ENCODE measurements around the gene TRIML1.

The TRIML1 gene

DNA sequence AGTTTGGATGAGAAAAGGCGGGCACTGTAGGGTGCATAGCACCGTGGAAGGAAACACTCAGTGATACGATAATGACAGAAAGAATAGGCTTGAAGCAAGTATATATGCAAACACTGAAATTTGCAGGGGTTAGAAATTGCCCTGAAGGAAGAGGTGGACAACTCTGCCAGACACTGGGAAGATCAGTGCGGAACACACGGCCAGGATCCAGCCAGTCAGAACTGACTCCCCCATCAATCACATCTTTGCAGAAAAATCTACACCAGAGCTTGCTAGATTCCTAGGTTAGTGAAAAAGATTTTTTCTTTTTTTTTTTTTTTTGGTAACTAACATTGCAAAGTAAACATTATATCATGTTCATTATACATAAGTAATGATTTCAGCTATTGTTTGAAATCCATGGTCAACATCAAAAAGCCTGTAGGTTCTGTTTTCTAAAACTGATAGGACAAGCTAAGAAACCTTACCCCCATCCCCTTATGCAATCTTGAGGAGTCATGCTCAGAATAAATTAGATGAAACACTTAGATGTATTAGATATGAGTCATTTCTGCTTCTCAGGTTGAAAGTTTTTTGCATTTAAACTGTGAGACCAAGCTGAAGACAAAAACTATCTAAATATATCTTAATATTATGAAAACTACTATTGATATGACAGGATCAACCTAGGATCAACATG lies 38.9 kb downstream of the TRIML1 start:
- H2BK15ac ChIP-seq (ENCODE audit: low read length): no peak overlapping the region
- H3K23ac ChIP-seq (ENCODE audit: low read depth, low read length, poor library complexity): no peak overlapping the region
- H3K27me3 ChIP-seq (ENCODE audit: control insufficient read depth in 3 of 3, insufficient read depth in 3 of 3, low read depth in 1 of 3, low read length in 3 of 3): no peaks in the 10 kb centered on the region
- no peak for DNase-seq (ENCODE audit: low spot score)
- H4K91ac ChIP-seq (ENCODE audit: low read depth, low read length, poor library complexity): no peak overlapping the region
- no peak overlapping the region for H3K4me2 ChIP-seq (ENCODE audit: insufficient read depth, low read length, poor library complexity, severe bottlenecking)
- no peak overlapping the region for H3K4me3 ChIP-seq (ENCODE audit: low read length in 2 of 2)
- peaks cover 0 to 2% of the 10 kb centered on the region in 2 donors for H3K9me3 ChIP-seq (replicated peaks in 1 of 2; ENCODE audit: control insufficient read depth in 2 of 2, insufficient read depth in 1 of 2, low read depth in 1 of 2, low read length in 2 of 2)
- no CpG with 5 or more reads among the region's 5 CpGs for WGBS, 2 donors (ENCODE audit: extremely low coverage in 2 of 2, insufficient read length in 2 of 2, insufficient replicate concordance in 1 of 2)
- H3K18ac ChIP-seq (ENCODE audit: low read length): no peak overlapping the region
- H3K79me1 ChIP-seq (ENCODE audit: low read depth, low read length): no peaks in the 10 kb centered on the region
- H2AK5ac ChIP-seq (ENCODE audit: low read depth, low read length): no peak overlapping the region
- no peak overlapping the region for H3K14ac ChIP-seq (ENCODE audit: low read length)
- no peak overlapping the region for H3K9ac ChIP-seq (ENCODE audit: low read depth, low read length, poor library complexity)
- no peak overlapping the region for H2BK5ac ChIP-seq (ENCODE audit: low read length)
- H2AFZ ChIP-seq (ENCODE audit: low read length): no peak overlapping the region
- H3K36me3 ChIP-seq (replicated peaks in 1 of 2; ENCODE audit: control insufficient read depth in 2 of 2, insufficient read depth in 2 of 2, low read length in 2 of 2): no peaks in the 10 kb centered on the region
- H3K4me1 ChIP-seq (ENCODE audit: control insufficient read depth in 2 of 2, insufficient read depth in 1 of 2, low read depth in 1 of 2, low read length in 2 of 2): no peaks in the 10 kb centered on the region
- no peak overlapping the region for H2BK120ac ChIP-seq (ENCODE audit: low read depth, low read length)
- no peak overlapping the region for H4K8ac ChIP-seq (ENCODE audit: low read depth, low read length)
- no peak overlapping the region for H2BK12ac ChIP-seq (ENCODE audit: low read length)
- H3K4ac ChIP-seq (ENCODE audit: low read length): no peak overlapping the region
- H3K27ac ChIP-seq (replicated peaks; ENCODE audit: low read length): no peak overlapping the region

DNA sequence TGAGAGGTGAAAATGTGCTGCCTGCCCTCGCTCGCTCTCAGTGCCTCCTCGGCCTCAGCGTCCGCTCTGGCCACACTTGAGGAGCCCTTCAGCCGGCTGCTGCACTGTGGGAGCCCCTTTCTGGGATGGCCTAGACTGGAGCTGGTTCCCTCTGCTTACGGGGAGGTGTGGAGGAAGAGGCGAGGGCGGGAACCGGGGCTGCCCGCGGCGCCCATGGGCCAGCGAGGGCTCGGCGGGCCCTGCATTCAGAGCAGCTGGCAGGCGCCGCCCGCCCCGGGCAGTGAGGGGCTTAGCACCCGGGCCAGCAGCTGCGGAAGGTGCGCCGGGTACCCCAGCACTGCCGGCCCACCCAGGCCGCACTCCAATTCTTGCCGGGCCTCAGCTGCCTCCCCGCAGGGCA lies 39.6 kb downstream of the TRIML1 start:
- Histone ChIP-seq H3K36me3 (replicated peaks in 1 of 2; ENCODE audit: control insufficient read depth in 2 of 2, insufficient read depth in 2 of 2, low read length in 2 of 2) (no peaks in the 10 kb centered on the region), H2BK120ac (ENCODE audit: low read depth, low read length) (no peak overlapping the region), H2AFZ (ENCODE audit: low read length) (no peak overlapping the region), H3K9me3 (replicated peaks in 1 of 2; ENCODE audit: control insufficient read depth in 2 of 2, insufficient read depth in 1 of 2, low read depth in 1 of 2, low read length in 2 of 2) (peaks cover 0 to 2% of the 10 kb centered on the region in 2 donors), H4K8ac (ENCODE audit: low read depth, low read length) (no peak overlapping the region), H3K79me1 (ENCODE audit: low read depth, low read length) (no peaks in the 10 kb centered on the region), H2AK5ac (ENCODE audit: low read depth, low read length) (no peak overlapping the region), H3K18ac (ENCODE audit: low read length) (no peak overlapping the region), H3K4me3 (ENCODE audit: low read length in 2 of 2) (no peak overlapping the region), H2BK15ac (ENCODE audit: low read length) (no peak overlapping the region), H3K14ac (ENCODE audit: low read length) (no peak overlapping the region), H4K91ac (ENCODE audit: low read depth, low read length, poor library complexity) (no peak overlapping the region), H3K4me2 (ENCODE audit: insufficient read depth, low read length, poor library complexity, severe bottlenecking) (peak overlapping the region; percentile 11), H3K4me1 (ENCODE audit: control insufficient read depth in 2 of 2, insufficient read depth in 1 of 2, low read depth in 1 of 2, low read length in 2 of 2) (no peaks in the 10 kb centered on the region), H3K27ac (replicated peaks; ENCODE audit: low read length) (no peak overlapping the region), H3K9ac (ENCODE audit: low read depth, low read length, poor library complexity) (no peak overlapping the region), H3K23ac (ENCODE audit: low read depth, low read length, poor library complexity) (no peak overlapping the region), H3K27me3 (ENCODE audit: control insufficient read depth in 3 of 3, insufficient read depth in 3 of 3, low read depth in 1 of 3, low read length in 3 of 3) (no peaks in the 10 kb centered on the region), H2BK5ac (ENCODE audit: low read length) (no peak overlapping the region), H2BK12ac (ENCODE audit: low read length) (peak overlapping the region; percentile 84), H3K4ac (ENCODE audit: low read length) (no peak overlapping the region)
- no CpG with 5 or more reads among the region's 28 CpGs for WGBS, 2 donors (ENCODE audit: extremely low coverage in 2 of 2, insufficient read length in 2 of 2, insufficient replicate concordance in 1 of 2)
- no peak for DNase-seq (ENCODE audit: low spot score)

DNA sequence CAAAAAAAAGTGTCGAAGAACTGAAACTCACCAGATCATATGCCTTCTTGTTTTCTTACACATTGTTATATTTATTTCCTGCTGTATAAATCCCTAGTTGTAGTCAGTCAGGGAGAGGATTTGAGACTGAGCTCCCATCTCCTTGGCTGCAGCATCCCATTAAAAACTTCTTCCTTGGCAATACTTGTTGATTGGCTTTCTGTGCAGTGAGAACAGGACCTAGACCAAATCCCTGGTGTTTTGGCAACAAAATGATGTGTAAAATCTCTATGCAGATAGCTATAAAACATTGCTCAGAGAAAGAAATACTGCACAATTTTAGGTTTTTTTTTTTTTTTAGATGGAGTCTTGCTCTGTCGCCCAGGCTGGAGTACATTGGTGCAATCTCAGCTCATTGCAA lies 47.9 kb downstream of the TRIML1 start:
- no peaks in the 10 kb centered on the region for H3K4me1 ChIP-seq (ENCODE audit: control insufficient read depth in 2 of 2, insufficient read depth in 1 of 2, low read depth in 1 of 2, low read length in 2 of 2)
- no peak overlapping the region for H2BK120ac ChIP-seq (ENCODE audit: low read depth, low read length)
- no peak overlapping the region for H2BK15ac ChIP-seq (ENCODE audit: low read length)
- no CpG with 5 or more reads among the region's 2 CpGs for WGBS, 2 donors (ENCODE audit: extremely low coverage in 2 of 2, insufficient read length in 2 of 2, insufficient replicate concordance in 1 of 2)
- H2BK5ac ChIP-seq (ENCODE audit: low read length): no peak overlapping the region
- H3K4me2 ChIP-seq (ENCODE audit: insufficient read depth, low read length, poor library complexity, severe bottlenecking): no peak overlapping the region
- H3K36me3 ChIP-seq (replicated peaks in 1 of 2; ENCODE audit: control insufficient read depth in 2 of 2, insufficient read depth in 2 of 2, low read length in 2 of 2): no peaks in the 10 kb centered on the region
- no peak overlapping the region for H3K9ac ChIP-seq (ENCODE audit: low read depth, low read length, poor library complexity)
- H3K18ac ChIP-seq (ENCODE audit: low read length): no peak overlapping the region
- no peak overlapping the region for H2BK12ac ChIP-seq (ENCODE audit: low read length)
- H3K4ac ChIP-seq (ENCODE audit: low read length): no peak overlapping the region
- no peak overlapping the region for H2AFZ ChIP-seq (ENCODE audit: low read length)
- no peaks in the 10 kb centered on the region for H3K27me3 ChIP-seq (ENCODE audit: control insufficient read depth in 3 of 3, insufficient read depth in 3 of 3, low read depth in 1 of 3, low read length in 3 of 3)
- H4K91ac ChIP-seq (ENCODE audit: low read depth, low read length, poor library complexity): no peak overlapping the region
- H3K79me1 ChIP-seq (ENCODE audit: low read depth, low read length): no peaks in the 10 kb centered on the region
- no peak for DNase-seq (ENCODE audit: low spot score)
- no peak overlapping the region for H4K8ac ChIP-seq (ENCODE audit: low read depth, low read length)
- H3K23ac ChIP-seq (ENCODE audit: low read depth, low read length, poor library complexity): no peak overlapping the region
- no peak overlapping the region for H3K14ac ChIP-seq (ENCODE audit: low read length)
- no peaks in the 10 kb centered on the region for H3K9me3 ChIP-seq (replicated peaks in 1 of 2; ENCODE audit: control insufficient read depth in 2 of 2, insufficient read depth in 1 of 2, low read depth in 1 of 2, low read length in 2 of 2)
- no peak overlapping the region for H2AK5ac ChIP-seq (ENCODE audit: low read depth, low read length)
- no peak overlapping the region for H3K27ac ChIP-seq (replicated peaks; ENCODE audit: low read length)
- no peak overlapping the region for H3K4me3 ChIP-seq (ENCODE audit: low read length in 2 of 2)

DNA sequence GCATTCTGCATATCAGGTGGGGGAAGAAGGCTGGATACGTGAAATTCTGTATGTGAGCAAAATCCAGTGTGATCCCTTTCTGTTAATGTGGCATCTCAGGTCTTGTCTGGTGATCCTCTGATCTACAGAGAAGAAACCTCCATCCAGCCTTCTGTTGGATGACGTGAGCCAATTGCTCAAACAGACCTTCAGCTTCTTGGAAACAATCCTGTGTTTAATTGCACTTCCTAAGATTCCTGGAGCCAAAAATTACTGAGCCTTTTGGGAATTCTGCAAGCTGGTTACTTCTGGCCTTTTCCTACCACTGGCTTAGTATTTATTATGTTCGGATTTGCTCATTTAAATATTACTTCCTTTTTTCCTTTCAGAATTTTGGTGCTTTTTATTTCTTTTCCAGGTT lies 51.2 kb downstream of the TRIML1 start:
- no peaks in the 10 kb centered on the region for H3K4me1 ChIP-seq (ENCODE audit: control insufficient read depth in 2 of 2, insufficient read depth in 1 of 2, low read depth in 1 of 2, low read length in 2 of 2)
- H3K27ac ChIP-seq (replicated peaks; ENCODE audit: low read length): no peak overlapping the region
- H3K23ac ChIP-seq (ENCODE audit: low read depth, low read length, poor library complexity): no peak overlapping the region
- no peak overlapping the region for H3K18ac ChIP-seq (ENCODE audit: low read length)
- H2BK12ac ChIP-seq (ENCODE audit: low read length): no peak overlapping the region
- no peak overlapping the region for H4K8ac ChIP-seq (ENCODE audit: low read depth, low read length)
- DNase-seq (ENCODE audit: low spot score): no peak
- H3K4me2 ChIP-seq (ENCODE audit: insufficient read depth, low read length, poor library complexity, severe bottlenecking): no peak overlapping the region
- no peak overlapping the region for H2BK5ac ChIP-seq (ENCODE audit: low read length)
- no peak overlapping the region for H4K91ac ChIP-seq (ENCODE audit: low read depth, low read length, poor library complexity)
- no peak overlapping the region for H2BK15ac ChIP-seq (ENCODE audit: low read length)
- no peak overlapping the region for H2AFZ ChIP-seq (ENCODE audit: low read length)
- H3K36me3 ChIP-seq (replicated peaks in 1 of 2; ENCODE audit: control insufficient read depth in 2 of 2, insufficient read depth in 2 of 2, low read length in 2 of 2): no peaks in the 10 kb centered on the region
- no peak overlapping the region for H2AK5ac ChIP-seq (ENCODE audit: low read depth, low read length)
- no peaks in the 10 kb centered on the region for H3K27me3 ChIP-seq (ENCODE audit: control insufficient read depth in 3 of 3, insufficient read depth in 3 of 3, low read depth in 1 of 3, low read length in 3 of 3)
- no peaks in the 10 kb centered on the region for H3K9me3 ChIP-seq (replicated peaks in 1 of 2; ENCODE audit: control insufficient read depth in 2 of 2, insufficient read depth in 1 of 2, low read depth in 1 of 2, low read length in 2 of 2)
- H3K79me1 ChIP-seq (ENCODE audit: low read depth, low read length): no peaks in the 10 kb centered on the region
- H3K9ac ChIP-seq (ENCODE audit: low read depth, low read length, poor library complexity): no peak overlapping the region
- WGBS, 2 donors (ENCODE audit: extremely low coverage in 2 of 2, insufficient read length in 2 of 2, insufficient replicate concordance in 1 of 2): no CpG with 5 or more reads among the region's 3 CpGs
- H3K14ac ChIP-seq (ENCODE audit: low read length): no peak overlapping the region
- no peak overlapping the region for H2BK120ac ChIP-seq (ENCODE audit: low read depth, low read length)
- no peak overlapping the region for H3K4me3 ChIP-seq (ENCODE audit: low read length in 2 of 2)
- no peak overlapping the region for H3K4ac ChIP-seq (ENCODE audit: low read length)
